HG02642 (cell line): Measurements from ENCODE around the gene GDF11.
A peak's percentile ranks its signal among the peaks of the same experiment; 100 is the strongest.

Experiments used
- ATAC-seq: cut with Tn5 transposase; IDR thresholded peaks from one replicate; pipeline ENCODE4 v1.9.1; 2021; ENCODE audit warnings: mild to moderate bottlenecking; ENCODE audit not compliant: unreplicated experiment, poor library complexity

Gene GDF11

DNA sequence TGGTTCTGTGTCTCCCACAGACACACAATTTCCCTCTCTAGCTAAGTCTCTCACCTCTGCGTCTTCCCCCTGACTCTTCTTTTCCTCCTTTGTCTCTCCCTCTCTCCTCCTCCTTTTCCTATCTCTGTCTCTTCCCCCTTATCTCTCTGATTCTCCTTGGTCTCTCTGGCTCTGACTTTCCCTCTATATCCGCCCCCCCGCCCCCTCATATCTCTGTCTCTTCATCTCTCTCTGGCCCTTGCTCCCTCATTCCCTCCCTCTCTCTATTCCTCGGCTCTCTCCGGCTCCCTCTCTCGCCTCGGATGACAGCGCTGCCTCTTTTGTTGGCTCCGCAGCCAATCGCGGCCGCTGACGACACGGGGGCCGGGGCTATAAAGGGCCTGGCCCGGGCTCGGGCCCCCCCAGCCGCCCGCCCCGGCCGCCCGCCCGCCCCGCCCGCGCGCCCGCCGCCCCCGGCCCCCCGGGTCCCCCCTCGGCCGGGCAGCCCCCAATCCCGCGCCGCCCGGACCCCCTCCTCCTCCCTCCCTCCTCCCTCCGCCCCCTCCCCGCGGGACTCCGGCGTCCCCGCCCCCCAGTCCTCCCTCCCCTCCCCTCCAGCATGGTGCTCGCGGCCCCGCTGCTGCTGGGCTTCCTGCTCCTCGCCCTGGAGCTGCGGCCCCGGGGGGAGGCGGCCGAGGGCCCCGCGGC, at the start of gene GDF11:
Gene GDF11 (plus strand): TSS at position 404 of the 687 bp plus-strand sequence. CDS start 195 bp downstream, at position 599.
- peak; percentile 33 for ATAC-seq

DNA sequence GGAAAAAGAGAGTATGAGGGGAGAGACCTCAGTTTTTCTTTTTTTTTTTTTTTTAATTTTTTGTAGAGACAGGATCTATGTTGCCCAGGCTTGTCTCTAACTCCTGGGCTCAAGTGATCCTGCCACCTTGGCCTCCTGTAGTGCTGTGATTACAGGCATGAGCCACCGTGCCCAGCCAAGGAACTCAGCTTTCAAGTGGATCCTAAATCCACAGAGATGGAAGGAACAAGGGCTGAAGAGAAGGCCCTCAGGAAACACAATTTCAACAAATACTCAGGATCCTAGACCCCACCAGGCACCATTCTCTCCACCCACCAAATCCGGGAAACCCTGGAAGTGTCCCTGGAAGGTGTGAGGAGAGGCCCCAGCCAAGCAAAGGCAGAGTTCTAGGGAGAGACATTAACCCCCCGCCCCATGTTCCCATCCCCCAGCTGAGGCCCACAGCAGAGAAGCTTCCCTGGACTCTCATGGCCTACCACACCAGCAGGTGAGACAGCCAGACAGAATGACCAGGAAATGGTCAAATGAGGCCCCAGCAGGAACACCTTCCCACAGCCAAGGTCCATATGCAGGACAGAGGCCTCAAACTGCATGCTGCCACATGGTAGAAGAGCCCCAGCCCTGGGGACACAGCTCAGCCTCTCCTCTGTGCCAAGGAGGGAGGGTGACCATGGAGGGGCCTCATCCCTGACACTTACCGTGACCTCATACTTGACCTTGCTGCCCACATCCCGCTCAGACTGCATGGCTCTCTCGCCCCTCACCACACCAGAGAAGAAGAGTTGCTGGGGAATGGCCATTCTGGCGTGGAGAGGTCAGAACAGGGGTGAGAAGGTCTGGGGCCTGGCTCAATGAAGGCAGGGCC, 49.4 kb upstream of the GDF11 start:
- no peak for ATAC-seq

DNA sequence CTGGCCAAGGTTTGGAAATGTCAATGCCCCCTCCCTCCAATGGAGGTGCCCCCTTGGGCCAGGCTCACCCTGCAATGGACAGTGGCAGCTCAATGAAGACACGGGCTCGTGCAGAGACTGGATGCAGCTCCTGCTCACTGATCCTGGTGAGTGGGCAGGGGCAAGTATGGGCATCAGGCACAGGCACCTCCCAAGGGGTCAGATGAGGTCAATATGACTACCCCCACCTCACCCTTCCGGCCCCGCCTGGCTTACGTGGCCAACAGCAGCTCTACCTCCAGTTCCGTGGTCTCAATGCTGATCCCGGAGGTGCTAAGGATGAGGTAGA, 48.8 kb upstream of the GDF11 start:
- no peak for ATAC-seq

DNA sequence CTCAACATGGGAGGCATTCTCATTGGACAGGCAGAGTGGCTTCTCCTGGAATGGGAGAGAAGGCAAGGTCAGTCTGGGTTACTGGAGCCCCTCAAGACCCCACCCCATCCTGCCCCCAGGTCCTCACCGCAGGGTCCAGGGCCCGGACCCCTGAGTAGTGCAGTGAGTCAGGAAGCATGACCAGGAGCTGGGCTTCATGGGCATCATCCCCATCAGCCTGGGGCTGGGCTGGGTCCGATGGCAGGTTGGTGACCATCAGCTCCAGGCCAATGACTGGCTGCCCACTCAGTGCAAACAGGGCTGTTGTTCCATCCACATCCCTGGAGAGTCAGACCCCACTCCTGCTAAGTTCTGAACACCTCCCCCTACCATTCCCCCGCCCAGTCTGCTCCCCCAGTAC, 48.3 kb upstream of the GDF11 start:
- ATAC-seq = no peak

DNA sequence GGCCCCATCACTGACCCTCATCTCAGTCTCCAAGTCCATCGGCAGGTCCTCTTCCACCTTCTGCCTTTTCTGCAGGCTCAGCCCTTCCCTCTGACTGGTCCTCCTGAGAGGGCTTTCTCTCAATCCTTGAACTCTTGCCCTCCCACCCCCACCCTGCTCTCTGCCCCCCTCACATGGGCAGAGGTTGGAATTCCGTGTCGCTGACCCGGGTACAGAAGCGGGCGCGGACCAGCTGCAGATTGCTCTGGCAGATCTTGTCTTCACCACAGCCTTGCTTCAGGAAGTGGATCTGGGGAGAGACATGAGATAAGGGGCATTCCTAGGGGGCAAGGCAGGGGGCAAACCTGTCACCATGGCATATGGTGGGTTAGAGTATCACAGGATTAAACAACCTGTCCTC, 47.6 kb upstream of the GDF11 start:
- ATAC-seq = no peak

DNA sequence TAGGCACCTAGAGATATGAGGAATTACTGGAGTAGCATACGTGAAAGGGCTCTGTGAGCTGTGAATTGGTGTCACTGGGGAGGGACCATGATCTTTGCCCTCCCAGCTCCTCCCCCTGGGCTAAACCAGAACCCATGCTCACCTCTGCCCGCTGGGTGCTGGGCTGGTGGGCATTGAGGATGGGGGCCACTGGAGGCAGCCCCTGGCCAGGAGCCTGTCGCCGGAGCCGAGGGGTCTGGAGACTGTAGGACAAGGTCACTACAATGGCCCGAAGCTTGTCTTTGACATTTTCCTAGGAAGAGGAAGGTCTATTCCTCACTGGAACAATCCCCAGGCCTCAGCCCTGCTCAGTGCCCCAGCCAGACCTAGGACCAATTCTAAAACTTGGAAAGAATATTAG, 46.8 kb upstream of the GDF11 start:
- no peak for ATAC-seq

DNA sequence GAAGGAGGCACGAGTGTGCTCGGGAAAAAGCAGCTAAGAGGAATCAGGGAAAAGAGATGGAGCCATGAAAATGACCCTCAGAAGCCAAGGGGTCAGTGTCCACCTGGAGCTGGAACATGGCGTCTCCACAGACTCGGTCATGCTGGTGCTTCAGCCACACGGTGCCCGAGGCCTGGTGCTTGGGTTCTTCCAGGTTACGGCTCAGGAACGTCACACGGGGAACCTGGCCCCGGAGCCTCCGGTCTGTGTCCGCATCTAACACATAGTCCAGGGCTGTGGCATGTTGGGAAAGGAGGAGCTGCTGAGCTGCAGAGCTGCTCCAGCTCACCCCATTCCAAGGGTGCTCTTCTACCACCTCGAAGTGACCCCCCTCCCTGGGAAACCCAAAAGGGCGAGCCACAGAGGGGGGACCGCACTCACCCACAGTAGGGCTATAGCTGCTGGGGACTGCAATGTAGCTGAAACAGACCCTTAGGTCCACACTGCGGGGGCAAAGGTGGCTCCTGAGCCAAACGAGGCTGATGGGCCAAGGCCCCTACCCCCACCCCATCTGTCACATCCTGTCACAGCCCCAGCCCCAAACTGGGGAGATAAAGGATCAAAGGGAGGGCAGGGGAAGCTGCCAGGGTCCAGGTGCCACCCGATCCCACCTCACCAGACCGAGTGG, 46.0 kb upstream of the GDF11 start:
- no peak for ATAC-seq

DNA sequence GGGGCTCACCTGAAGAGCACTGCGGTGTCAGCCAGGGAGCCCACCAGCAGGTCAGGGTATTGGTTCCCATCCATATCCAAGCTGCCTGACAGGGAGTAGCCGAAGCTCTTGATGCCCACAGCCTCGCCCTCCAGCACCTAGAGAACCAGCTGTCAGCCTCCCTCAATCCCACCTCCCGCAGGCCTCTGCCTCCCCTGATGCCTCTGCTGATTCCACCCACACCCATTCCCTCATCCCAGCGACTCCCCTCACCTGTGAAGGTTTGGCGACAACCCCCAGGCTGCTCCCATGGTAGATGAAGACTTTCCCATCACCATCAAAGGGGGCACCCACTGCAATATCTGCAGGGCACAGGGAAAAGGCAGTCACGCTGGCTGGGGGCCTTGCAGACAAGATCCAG, 45.2 kb upstream of the GDF11 start:
- no peak for ATAC-seq

DNA sequence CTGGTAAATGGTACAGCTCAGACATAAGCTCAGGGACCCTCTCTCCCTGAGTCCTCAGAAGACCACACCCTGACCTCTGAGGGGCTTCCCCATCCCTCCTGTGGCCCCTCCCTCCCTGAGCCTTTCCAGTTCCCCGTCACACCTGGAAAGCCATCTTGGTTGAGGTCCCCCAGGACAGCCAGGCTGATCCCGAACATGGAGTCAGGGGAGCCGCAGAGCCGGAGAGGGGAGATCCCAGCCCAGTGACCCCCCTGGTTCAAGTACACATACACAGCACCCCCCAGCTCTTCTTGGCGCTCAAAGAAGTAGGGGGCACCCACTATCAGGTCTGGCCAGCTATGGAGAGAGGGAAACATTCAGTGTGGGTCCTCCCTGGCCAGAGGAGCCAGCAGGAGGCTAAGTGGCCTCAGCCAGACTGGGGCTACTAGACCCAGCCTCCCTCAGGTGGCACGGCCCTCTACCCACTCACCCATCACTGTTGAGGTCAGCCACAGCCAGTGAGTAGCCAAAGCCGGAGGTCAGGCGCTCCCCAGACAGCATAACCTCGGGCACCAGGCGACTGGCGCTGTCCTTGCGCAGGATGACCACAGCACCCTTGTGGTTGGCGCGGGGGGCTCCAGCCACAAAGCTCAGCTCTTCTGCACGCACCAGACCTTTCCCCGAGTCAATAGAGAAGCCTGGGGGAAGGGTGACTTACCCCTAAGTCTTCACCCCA, 44.5 kb upstream of the GDF11 start:
- ATAC-seq = no peak

DNA sequence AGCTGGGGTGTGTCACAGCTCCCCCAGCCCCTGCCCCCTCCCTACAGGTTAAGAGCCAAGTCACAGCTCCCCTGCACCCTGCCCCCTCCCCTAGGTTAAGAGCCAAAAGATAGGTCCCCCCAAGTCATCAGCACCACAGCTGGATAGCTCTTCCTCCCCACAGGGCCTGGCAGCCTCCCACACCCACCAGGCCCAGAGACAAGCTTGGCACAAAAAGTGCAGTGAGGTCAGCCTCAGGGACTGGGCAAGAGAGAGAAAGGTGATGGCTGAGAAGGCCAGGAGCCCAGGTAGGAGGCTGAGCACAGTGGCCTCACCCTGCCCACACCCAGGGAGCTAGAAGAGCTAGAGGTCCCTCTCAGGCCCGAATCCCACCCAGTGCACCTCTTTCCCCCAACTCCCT, 44.0 kb upstream of the GDF11 start:
- no peak for ATAC-seq

DNA sequence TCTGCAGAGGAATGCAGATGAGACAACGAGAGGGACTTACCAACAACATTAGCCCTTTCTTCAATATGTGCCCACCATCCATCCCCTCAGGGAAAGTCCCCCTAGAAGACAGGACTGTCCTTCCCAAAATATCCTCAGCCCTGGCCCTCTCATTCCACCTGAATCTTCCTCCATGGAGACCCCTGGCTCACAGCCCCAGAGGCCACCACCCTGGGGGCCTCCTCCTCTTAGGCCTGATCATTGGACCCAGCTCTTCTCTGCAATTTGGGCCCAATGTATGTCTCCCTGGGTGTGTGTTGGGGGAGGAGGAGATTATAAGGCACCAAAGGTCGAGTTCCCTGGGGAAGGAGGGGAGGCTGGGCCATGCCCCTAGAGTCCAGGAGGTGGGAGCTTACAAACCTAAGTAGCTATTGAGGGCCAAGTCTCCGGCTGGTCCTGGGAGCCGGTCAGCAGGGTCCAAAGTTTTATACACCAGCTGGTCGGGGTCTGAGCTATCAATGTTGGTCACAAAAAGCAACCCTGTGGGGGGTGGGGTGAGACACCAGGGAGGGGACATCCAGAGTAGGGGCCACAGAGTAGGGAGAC, 43.4 kb upstream of the GDF11 start:
- ATAC-seq = no peak

DNA sequence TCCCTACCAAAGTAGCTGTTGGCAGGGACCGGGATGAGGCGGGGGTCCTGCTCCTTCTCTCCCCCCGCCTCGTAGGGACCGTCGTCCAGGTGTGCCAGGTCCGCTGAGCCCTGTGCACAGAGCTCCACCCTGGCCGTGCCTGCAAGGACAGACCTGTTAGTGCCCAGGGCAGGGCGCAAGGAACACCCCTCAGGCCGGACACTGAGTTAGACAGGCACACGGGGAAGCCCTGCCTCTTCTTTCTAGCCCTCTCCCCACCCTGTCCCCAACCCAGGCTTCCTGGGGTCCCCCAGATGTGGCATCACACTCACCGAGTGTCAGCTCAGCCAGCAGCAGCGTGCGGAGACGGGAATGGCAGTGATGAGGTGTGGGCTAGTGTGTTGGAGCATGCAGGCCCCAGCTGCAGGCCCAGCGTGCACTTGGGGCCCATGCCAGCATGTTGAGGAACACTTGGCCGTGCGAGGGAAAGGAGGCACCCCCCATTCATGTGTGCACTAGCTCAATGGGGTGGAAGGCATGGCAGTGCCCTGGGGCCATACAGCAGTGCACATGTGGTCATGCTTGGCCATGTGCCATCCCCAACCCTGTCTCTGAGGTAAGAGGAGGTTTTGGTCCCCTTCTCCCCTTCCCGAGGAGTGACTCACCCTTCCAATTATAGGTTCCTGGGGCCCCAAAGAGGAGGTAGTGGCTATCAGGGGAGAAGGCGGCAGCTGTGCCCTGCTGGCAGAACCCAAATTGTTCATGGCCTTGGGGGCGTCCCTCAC, 42.5 kb upstream of the GDF11 start:
- no peak for ATAC-seq

DNA sequence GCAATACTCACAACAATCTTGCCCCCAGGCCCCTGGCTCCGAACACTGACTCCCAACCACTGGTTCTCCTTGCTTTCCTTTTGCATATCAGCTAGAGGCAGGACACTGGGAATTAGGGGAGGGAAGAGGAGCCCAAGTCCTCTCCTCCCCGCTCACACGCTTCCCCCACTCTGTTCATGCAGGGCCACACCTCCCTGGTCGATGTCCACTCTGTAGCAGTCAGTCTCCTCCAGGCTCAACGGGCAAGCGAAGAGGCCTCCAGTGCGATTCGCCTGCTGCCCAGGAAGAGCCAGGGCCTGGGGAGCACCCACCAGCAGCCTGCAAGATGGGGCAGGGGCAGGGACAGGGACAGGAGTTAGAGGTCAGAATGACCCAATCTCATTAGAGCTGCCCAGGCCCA, 40.1 kb upstream of the GDF11 start:
- no peak for ATAC-seq

DNA sequence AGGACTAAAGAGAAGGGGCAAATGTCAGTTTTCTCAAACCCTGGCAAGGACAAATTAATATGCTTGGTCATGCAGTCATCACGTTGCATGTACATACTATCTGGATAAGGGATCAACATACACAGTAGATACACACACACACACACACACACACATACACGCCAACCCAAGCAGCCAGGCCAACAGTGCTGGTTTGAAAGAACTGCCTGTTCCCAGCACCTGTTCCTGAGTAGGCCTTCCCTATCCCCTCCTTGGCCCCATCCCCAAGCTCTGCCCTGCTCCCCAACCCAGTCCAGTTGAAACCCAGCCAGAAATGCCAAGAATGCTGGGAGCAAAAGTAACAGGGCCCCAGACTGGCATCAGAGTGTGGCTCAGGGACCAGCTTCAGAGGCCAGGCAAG, 39.6 kb upstream of the GDF11 start:
- ATAC-seq = no peak

DNA sequence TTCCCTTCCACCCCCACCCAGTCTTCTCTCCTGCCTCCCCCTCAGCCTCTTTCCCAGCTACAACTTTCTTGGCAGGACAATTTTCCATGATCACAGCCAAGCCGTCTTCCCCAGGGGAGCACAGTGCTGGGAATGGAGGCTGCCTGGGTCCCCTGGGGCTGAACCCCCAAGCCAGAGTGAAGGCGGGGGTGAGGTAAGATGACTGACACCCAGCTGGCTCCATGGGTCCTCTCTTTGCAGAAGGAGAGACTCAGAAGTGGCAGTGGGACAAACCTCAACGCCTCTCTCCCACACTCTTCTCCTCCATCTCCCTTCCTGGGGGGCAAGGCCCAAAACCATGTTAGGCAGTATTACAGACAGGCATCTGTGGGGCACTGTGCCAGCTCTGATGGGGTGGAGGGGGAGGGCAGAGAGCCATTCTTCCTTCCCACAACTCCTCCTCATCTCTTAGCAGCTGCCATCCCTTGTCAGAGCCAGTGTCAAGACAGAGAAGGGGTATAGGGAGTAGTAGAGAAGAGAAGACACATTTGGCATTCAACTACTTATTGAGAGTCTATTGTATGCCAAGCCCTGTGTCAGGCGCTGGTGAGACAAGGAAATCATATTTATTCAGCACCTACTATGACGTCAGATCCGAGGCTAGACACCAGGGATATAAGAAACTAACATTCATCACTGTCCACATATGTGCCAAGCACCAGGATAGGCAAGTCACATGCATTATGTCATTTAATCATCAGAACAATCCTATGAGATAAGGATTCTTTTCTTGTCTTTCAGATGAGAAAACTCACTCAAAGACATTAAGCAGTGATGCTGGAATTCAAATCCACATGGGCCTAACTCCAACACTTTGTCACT, 38.8 kb upstream of the GDF11 start:
- ATAC-seq = no peak

DNA sequence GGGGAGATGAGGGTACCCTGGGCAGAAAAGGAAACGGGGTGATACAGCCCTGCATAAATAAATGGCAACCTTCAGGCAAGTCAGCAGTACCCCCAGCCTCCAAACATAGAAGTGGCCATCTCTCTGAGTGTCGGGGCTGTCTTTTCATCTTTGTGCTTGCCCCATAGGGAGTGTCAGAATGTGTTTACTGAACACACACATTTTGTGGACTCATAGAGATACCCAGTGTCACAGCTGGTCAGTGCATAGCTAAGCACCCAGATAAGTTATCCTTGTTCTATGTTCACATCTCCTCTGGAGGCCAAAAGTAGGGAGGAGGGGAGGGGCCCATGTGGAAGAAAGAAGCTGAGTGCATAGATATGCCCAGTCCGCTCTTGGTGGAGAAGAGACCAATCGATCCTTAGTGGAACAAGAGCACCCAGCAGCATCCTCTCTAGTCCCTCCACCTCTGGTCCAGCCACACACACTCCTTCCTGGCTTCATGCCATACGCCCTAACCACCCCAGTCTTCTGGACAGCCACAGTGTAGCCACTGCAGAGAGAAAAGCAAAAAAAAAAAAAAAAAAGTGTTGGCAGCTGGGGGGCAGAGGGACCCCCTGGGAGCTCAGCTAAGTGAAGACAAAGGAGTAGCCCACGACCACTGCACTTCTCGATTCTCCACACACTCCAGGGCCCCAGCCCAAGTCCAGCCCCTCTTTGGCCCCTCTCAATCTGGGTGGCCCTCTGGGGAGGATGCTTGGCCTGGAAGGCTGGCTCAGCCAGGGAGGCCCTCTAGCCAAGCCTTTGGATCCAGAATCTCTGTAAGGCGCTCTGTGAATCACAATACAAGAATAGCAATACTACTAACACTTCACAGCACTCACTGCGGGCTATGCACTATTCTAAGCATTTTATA, 37.9 kb upstream of the GDF11 start:
- no peak for ATAC-seq

DNA sequence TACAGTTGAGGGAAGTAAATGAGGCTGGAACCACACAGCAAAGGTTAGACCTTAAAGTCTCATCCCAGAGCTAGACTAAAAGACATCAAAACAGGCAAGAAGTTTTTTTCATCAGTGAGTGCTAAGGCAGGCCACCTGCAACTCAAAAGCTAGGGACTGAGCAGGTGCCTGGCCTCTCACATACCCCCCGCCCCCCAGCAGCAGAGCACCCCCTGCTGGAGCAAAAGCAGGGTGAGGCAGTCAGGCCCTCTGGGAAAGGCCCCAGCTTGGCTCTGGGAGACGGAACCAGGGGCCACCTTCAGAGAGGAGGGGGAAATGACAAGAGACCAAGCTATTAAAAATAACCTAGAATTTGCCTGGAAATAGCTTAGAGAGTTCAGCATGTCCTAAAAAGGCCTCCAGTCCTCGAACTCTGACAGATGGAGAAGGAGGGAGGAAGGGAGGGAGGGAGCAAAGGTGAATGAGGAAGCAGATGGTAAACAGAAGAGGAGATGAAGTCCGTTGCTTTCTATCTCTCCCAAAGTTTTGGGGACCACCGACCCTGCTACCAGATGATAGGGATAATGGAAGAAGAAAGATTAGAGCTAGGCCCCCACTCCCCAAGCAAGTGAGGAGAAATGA, 37.0 kb upstream of the GDF11 start:
- no peak for ATAC-seq
